ENCODE data around the gene DNAJB6.

DNAJB6 gene

DNA sequence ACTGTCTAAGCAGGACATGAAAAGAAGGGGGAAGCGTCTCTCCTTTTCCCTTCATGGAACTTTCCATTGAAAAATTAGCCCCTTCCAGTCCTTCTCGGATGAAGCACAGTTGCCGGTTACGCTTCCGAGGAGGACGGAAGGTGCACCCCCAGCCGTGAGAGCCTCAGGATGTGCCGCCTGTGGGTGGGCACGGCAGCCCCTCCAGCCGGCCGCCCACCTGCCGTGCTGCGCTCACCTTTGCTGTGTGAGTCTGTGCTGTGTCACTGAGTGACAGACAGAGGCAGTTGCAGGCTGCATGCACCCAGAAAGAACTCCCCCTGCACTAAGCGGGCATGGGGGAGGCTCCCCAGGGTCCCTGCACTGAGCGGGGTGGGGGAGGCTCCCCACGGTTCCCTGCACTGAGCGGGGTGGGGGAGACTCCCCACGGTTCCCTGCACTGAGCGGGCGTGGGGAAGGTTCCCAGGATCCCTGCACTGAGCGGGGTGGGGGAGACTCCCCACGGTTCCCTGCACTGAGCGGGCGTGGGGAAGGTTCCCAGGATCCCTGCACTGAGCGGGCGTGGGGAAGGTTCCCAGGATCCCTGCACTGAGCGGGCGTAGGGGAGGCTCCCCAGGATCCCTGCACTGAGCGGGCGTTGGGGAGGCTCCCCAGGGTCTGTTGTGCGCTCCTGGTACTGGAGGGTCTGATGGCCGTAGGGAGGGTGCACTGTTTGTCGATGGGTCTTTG is 74.2 kb downstream of the DNAJB6 start:
- no peak for DNase-seq

DNA sequence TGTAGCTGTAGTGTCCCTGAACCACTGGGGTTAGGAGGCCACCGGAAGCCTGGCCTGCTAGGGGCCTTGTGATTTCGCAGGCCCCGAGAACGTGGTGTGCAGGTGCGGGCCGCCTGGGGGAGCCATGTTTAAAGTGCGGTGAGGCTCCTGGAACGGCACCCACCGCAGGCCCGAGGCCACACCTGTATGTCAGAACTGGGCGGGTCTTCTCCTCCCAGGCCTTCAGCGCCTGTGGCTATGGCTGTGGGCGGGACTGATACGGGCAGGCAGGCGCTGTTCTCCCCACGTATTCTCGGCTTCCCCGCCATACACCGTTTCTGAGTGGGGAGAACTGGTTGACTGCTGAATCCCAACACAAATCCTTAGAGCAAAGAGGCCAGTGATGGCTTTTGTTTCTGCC is 74.8 kb downstream of the DNAJB6 start:
- DNase-seq, result no peak

GRCh38 chr7:157412021-157412443 is 75.2 kb downstream of the DNAJB6 start:
- DNase-seq, result no peak

- DNase-seq, result no peak
Measured at GRCh38 chr7:157412491-157413180, 75.8 kb downstream of the DNAJB6 start.

- no peak for DNase-seq
Measured at GRCh38 chr7:157413881-157414701, 77.3 kb downstream of the DNAJB6 start.

DNA sequence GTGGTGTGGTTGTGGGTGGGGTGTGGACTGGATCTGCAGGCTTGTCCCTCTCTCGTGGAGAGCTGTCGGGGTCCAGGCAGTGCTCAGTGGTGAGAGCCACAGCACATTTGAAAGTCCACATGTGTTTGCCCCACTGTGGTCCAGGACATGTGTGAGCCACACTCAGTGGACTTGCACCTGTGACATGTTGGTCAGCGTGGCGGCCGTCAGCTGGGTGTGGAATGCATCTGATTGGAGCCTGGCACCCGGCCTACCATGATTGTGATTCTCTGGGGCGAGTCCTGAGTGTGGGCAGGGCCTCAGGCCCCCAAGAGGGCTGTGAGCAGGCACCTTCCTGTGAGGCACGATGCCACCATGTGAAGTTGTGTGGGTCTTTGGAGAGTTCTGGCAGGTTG is 77.9 kb downstream of the DNAJB6 start:
- no peak for DNase-seq

DNA sequence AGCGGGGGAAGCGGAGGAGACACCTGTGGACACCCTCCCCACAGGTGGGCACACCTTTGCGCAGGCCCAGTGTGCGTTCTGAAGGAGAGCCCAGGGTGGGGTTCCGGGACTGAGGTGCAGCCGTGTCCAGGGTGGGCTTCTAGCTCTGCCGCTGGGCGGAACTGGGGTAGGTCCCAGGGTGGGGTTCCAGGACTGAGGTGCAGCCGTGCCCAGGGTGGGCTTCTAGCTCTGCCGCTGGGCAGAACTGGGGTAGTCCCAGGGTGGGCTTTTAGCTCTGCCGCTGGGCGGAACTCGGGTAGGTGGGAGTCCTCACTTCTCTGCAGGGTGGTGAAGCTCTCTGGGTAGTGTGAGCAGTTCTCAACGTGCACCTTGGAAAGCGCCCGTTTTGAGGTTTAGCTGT is 78.7 kb downstream of the DNAJB6 start:
- DNase-seq, result no peak

DNA sequence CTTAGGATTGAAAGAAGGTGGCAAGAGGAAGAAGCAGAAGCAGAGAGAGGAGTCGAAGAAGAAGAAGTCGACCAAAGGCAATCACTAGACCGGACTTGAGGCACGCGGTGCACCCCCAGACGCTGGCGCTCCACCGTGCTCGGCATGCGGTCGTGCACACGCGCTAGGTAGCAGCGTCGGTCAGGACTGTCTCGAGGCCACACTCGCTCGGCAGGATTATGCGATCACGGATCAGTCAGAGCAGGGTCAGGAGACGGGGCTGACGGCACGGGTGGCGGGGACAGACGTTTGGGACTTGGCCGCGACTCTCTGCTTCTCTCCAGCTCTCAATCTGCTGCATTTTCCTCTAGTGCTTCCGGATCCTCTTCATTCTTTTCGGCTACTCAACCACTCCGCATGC is 79.2 kb downstream of the DNAJB6 start:
- no peak for DNase-seq

DNA sequence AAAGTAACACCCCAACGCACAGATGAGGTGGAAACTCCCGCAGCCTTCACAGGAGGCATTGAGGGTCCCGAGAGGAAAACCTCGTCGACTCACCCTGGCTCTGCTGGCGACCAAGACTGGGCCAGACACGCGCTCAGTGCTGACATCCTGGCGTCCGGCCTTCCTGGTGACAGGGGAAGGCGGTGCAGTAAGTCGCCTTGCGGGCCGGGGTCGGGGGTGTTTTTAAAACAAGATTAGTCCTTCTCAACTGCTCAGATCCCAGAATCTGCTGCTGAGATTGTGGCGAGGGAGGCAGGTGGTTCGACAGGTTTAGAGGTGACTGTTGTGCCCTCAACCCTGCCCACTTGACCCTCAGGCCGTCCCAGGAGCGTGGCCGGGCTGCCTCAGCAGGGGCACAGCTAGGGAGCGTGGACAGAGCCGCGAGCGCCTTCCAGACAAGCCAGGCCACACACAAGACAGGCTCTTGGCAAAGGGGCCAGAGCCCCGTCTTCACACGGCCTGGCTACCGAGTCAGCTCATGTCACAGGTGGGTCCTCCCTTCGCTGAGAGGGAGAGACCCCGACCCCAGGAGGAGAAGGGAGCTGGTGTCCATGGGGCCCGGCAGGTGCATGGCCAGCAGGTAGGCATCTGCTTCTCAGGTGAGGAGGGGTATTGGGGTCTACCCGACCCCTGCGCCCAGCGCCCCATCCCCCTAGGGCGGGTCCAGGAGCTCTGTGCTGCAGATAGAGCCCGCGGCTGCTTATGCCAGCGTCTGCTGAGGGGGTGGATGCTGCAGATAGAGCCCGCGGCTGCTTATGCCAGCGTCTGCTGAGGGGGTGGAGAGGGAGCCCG is 81.6 kb downstream of the DNAJB6 start:
- DNase-seq, result no peak

DNA sequence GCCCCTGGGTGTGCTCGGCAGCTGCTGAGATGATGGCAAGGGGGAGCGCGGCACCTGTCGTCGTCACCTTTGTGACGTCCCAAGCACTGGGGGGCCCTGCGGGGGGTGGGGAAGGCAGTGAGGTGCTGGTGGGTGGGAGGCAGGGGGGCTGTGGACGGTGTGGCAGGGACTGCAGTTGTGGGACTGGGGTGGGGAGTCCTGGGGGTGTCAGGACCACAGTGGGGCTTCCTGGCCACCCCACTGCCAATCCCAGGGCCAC is 82.2 kb downstream of the DNAJB6 start:
- DNase-seq, result no peak

DNA sequence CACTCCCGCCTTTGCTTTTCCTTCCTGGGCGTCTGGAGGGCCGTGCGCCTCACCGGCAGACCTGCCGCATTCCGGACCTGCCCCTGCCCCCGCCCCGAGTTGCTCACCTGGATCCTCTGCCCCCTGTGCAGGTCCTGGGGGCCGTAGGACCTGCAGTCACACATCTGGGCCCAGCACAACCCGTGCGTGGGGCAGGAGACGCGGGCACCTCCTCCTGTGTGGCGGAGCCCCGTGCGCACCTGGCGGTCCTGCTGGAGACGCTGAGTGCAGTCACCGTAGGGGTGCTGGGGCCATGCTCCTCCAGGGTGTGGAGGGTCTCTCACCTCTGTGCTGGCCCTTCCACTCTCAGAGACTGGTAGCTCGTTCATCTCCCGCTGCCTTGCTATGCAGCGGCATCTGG is 85.5 kb downstream of the DNAJB6 start:
- DNase-seq, result no peak

DNA sequence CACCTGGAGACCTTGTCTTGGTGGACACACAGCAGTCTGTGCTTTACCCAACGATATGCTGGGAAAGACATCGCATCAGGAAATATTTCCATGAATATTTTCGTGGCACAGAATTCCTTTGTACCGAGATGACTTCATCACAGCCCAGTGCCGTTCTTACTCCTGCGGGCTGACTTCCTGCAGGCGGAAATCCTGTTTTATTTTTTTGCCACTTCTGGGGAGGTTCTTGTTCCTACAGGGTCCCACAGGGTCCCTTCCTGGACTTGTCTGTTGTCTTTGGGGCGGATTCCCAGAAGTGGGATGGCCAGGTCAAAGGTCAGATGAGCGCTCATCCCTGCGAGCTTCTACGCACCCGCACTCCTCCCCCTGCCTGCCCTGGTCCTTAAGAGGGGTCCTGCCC is 86.5 kb downstream of the DNAJB6 start:
- DNase-seq, result no peak

DNA sequence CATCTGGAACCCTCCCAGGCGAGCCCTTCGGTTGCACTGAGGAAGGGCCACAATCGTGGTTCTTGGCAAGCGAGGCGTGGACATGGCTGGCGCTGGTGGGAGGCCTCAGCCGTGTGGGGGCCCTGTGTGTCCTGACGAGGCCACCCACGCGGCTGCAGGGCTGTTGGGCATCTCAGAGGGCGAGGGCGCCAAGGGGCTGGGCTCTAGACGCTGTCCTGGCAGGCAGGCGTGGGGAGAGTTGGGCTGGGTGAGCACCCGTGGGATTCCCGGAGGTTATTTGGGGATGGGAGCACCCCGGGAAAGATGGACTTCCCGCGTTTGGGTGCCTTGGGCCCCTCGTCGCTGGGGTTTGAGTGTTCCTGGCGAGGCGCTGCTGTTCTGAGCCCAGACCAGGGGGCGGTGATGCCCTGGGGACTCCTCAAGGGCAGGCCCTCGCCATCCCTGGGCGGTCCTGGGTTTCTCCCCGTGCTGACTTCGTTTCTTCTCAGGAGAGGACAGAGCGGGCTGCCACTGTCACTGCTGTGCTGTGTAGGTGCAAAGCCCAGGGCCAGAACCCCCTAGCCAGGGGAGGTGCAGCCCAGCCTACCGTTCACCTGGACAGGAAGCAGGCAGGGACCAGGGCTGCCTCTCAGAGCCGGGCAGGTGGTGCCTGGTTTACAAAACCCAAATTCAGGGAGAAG is 87.2 kb downstream of the DNAJB6 start:
- no peak for DNase-seq

- no peak for DNase-seq
Measured at GRCh38 chr7:157425137-157425731, 88.4 kb downstream of the DNAJB6 start.

DNA sequence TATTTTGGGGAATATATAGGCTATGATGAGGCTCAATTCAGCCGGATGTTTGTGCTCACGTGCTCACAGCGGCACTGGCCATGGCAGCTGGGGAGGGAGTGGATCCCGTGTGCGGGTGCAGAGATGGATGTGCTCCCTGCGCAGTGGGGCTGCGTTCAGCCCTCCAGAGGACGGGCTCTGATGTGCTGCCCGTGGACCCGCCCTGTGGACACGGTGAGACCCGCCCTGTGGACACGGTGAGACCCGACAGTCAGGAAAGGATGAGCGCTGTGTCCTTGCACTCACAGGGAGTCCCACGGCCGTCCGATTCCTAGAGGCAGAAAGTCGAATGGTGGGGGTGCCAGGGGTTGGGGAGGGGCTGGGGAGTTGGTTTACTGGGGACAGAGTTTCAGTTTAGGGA is 89.0 kb downstream of the DNAJB6 start:
- no peak for DNase-seq

- DNase-seq, result no peak
Measured at GRCh38 chr7:157426463-157427301, 89.9 kb downstream of the DNAJB6 start.

GRCh38 chr7:157427811-157428553 is 91.2 kb downstream of the DNAJB6 start:
- no peak for DNase-seq

DNA sequence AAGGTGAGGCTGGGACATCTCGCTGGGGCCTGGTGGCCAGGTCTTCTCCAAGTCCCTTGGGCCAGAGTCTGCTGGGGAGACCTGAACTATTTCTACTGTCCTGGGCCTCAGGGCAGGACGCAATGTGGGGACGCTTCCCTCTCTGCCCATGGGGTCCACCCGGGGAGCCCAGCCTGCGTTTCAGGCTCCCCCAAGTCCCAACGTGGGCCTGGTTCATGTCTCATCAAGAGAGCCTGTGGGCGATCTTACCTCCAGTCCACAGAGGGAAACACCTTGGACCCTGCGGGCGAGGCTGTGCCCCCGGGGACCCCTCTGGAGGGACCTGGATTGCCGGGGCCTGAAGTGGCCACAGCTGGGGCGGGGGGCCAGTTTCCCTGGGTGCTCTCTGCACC is 91.7 kb downstream of the DNAJB6 start:
- DNase-seq, result no peak

DNA sequence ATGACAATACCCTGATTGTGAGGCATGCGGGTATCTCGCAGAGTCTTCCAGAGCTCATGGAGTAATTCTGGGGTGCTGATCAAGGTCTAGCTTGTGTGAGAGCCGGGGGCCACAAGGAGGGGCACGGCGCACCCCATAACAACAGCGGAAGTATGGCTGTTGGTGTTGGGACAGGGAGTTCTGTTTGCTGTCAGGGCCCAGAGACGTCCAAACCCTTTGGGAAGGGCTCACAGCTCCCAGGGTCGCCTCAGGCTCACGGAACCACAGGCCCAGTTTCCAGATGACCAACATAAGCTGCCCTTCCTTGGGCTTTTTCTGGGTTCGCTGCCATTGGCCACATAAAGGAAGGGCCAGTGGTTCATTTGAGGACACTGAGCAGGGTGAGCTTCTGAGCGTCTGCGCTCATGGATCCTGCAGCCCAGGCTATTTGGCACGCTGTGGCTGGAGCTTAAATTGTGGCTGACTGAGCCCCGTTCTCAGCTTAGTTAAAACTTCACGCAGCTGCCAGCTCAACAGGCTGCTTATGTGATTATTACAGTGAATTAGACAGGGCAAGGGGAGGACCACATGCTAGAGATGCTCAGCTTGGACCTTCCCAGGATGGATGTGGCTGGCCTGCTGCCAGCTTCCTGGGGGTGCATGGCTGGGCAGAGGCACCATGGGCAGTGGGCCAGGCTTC is 92.3 kb downstream of the DNAJB6 start:
- DNase-seq, result no peak

DNA sequence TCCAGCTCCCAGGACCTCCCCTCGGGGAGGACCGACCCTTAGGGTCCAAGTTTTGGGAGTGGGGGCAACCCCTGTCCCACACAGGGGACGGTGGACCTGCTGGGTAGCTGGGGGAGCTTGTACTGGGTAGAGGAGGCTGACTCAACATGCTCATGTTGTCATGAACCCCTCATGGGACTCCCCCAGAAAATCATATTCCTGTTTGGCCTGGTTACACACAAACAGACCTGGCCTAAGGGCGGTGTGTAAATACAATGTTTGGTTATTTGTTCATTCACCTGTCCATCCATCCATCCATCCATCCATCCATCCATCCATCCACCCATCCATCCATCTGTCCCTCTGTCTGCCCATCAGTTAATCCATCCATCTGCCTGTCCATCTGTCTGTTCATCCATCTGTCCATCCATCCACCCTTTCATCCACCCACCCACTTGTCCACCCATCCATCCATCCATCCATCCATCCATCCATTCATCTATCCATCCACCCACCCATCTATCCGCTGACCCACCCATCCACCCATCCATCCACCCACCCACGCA is 92.9 kb downstream of the DNAJB6 start:
- DNase-seq, result no peak
